EL (cell line): ENCODE data around the gene TMPRSS3.

Source experiments
- DNase-seq: peaks from one replicate; pipeline ENCODE4 v3.0.0-alpha.2; 2016

The TMPRSS3 gene

DNA sequence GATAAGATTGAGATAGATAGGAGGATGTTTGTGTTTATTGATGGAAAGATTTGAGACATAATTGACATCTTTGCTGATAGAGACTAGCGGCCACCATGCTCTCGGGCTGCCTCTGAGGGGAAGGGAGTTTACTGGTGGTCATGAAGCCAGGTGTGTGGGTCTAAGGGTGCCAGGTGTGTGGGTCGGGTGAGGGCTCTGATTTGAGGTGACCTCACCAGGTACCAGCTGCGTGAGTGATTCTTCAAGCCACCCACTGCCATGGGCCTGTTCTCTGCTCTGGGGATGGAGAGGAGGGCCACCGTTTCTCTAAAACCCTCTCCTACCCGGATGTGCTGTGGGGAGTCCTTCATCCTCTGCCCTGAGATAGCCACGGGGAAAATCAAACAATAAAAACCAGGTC, 11.0 kb upstream of the TMPRSS3 start:
- DNase-seq, result no peak

DNA sequence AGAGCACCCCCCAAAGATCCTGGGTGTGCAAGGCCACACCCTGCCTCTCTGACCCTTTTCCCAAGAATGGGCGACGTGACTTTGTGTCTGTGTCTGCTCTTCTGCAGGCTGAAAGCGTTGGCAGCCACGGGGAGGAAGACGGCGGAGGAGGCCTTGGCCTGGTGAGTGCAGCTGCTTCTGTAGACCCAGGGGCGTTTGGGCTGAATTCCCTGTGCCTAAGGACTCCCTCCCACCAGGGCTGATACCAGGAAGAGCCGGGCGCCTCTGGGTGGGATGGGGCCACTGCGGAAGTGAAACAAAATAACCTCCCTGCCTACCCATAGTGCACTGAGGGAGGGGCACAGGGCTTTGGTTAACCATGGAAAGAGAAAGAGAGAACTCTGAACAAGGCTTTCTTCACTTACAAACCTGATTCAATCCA, 10.4 kb upstream of the TMPRSS3 start:
- no peak for DNase-seq

DNA sequence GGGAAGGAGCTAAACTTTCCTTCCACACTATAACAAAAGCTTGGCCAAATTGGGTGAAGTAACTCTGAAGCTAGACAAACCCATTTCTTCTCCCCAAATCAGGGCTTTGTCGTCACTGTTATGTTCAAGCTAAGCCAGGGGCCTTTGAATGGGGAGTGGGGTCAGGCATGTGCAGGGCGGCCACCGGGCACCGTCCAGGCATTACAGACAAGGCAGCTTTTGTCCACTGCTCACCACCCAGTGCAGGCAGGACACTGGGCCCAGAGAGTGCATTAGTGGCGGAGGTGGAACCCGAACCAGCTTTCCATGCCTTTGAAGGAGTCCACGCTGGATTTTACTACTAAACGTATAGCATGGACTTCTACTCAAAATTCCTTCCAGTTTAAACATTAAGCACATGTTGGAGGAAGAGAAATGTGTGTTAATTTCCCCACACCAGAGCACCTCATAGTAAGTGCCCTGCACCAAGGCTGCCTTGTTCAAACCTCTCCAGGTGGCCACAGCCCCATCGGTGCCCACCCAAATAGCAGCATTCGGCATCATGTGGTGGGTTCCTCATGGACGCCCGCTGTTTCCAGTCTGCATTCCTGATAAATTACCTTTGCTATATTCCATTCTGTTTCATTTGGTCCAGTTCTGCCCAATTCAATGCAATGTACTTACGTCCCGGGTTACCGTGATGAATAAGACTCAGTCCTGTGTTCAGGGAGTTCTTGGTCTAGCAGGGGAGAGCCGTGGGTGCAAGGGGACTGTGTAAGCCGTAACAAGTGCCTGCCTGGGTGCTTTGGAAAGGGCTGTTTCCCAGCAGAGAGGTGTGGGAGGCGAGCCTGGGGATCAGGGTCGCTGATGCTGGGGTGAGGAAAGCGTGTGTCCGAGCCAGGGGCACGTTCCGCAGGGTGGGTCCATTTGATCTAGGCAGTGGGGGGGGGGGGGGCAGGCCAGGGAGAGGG, 9.5 kb upstream of the TMPRSS3 start:
- no peak for DNase-seq

DNA sequence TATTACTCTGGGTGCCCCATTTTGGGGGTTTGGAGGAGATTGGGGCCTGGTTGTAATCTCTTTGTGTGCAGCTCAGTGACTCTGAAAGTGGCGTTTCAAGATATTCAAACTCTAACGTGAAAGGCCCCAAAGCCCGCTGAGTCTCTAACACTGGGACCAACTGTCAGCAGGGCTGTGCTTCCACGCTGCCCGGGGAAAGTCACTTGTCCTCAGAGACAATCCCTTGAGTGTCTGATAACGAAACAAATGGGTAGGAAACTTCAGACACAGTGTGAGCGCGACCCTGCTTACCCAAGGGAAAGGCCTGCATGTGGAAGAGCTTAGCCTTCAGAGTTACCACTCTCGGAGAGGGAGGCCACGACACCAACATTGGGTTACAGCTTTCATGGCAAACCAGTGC, 8.7 kb upstream of the TMPRSS3 start:
- no peak for DNase-seq

DNA sequence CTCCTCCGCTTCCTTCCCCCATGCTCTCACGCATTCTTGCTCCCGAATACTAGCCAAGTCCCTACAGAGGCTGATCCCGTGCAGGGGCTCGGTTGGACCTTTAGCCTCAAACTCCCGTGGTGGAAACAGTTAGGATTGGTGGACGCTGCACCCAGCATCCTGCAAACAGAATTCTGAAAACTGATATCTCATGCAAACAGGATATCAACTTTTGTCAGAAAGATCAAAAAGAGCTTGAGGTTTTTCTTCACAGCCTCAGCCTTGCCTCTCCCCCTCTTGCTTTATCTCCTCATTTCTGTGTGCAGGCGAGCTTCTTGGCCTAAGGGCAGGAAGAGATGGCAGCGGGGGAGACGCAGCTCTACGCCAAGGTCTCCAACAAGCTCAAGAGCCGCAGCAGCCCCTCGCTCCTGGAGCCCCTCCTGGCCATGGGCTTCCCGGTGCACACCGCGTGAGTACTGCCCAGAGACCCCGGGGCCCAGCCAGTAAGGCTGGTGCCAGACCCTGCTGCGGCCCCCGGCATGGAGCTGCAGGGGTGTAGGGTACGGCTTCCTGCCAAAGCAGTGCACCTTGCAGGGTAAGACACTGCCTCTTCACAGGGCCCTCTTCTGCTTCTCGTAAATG, 7.9 kb upstream of the TMPRSS3 start, which contains the start of gene UBASH3A:
UBASH3A (plus strand) TSS at position 292 of the 621 bp plus-strand sequence; CDS start at position 336, 44 bp downstream.
- no peak for DNase-seq

DNA sequence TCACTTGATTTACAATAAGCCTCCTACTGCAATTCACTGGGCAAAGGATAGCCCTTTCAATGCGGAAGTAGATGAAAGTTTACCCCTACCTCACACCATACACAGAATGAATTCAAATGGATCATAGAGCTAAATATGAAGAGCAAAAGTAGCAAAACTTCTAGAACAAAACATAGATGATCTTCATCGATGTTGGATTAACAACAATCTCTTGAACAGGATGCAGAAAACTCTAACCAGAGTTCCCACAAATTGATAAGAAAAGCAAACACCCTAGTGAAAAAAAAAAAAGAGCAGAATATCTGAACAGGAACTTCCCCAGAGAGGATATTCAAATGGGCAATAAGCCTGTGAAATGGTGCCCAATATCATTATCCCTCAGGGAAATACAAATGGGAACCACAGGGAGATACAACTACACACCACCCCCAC, 6.0 kb upstream of the TMPRSS3 start:
- no peak for DNase-seq

DNA sequence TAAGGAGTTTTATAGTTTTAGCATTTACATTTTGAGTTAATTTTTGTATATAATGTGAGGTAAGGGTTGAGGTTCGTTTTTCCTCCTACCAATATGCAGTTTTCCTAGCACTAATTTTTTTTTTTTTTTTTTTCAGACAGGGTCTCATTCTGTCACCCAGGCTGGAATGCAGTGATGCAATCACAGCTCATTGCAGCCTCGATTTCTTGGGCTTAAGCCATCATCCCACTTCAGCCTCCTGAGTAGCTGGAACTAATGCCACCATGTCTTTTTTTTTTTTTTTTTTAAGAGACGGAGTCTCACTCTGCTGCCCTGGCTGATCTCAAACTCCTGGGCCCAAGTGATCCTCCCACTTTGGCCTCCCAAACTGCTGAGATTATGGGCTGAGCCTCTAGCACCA, 5.3 kb upstream of the TMPRSS3 start:
- DNase-seq, result peak; percentile 33

DNA sequence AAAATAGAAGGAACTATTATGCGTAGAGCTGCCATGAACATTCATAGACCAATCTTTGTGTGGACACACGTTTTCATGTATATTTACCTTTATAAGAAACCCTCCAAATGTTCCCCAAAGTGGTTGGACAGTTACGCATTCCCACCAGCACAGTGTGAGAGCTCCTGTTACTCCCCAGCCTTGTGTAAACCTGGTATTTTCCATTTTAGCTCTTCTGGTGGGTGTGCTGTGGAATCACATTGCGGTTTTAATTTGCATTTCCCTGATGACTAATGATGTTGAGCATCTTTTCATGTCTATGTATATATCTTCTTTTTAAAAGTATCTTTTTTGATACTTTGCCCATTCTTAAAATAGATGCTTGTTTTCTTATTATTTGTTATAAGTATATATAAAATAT, 4.7 kb upstream of the TMPRSS3 start:
- DNase-seq, result peak; percentile 23

DNA sequence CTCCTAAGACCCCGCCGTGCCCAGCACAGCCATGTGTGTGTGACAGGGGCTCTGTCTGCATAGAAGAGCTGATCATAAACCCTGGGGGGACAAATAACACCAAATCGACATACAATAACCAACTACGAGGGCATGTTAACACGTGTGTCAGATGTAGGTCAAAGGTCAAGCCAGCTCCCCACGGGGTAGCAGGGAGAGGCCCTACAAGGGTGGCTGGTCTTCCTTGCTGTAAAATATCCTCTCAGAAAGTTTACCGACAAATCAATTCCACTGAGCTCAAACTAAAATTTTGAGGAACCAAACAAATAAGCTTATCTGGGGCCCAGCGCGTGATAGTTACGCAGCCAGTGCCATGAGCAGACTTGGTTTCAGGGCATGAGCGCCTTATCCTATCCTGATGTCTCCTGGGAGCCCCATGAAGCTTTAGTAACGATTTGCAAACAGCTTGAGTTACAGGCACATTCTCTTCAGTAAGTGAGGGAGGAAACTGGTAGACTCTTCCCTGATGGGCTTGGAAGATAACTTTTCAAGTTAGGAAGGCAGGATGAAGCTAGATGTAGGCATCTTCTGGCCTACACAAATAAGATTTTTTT, 2.7 kb upstream of the TMPRSS3 start:
- no peak for DNase-seq

DNA sequence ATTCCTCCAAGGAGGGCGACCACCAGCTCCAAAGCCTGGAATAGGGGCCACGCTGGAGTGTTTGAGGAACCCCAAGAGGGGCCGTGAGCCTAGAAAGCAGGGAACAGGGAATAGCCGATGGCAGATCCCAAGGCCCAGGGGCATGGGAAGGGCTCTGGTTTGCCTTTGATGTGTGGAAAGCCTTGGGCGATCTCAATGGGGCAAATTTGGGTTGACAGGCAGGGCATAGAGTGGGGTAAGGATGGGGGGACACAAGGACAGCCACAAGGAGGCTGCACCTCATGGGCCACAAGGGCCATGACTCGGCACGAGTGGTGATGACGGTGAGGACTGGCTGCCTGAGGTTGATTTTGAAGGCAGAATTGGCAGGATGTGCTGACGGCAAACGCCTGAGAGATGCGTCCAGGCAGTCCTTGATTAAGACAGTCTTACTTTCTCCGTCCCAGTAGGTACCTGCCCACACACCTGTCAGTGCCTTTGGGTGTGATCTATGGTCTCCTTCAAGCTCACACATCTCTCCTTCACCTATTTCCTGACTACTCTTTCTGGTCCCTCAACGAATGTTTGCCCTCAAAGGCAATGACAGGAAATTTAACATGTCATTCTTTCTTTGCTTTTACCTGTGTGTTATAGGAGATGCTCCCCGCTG, 2.0 kb upstream of the TMPRSS3 start:
- no peak for DNase-seq

DNA sequence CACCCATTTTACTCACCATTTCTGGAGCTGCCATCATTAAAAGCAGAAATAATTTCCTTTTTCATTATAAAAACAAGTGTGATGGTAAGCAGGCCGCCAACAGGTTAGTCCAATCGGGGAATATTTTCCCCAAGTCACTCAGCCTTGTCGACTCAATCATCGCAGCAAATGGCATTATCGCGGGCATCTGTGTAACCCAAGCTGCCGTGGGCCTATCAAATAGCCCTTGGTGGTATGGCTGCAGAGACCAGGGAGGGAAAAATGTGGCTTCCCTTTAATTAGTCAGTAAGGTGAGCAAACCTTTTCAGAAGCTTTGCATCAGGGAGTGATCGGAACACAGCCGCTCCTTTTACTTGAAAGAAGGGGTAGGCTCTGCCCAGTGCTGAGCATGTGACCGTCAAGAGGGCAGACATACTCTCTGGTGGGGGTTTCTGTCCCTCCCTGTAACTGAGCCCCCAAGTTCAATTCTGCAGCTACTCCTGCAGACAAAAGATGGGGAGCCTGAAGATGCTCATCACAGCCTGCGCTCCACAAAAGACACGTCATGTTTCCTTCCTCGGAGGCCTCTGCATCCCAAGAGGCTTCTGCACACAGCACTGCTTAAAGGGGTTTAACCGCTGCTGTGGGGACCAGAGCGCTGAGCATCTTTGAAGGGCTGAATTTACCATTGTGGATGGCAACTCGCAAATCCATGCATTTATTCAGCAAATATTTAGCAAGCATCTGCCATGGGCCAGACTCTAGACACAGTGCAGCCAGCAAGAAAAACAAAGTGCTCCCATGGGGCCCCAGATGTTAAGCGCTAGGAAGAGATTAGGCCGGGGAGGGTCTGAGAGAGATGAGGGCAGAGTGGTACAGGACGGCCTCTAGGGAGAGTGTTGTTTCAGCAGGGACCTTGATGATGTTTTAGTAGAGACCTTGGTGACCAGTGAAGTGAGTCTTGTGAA, 1.2 kb upstream of the TMPRSS3 start:
- DNase-seq, result no peak

DNA sequence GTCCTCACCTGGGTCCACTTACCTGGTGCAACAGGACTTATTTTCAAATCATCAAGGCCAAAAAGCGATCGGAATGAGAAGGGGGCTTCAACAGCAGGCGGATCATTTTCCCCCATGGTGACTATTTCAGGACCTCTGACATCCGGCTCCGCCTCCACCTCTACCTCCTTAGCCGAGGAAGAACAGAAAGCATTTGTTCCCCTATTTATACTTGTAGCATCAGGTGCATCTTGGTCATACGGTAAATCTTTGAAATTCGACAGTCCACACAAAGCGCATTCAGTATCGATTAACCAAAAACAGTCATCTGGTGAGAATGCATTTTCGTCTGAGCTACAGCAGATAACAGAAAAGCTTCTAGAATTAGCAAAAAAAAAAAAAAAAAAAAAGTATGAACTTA, 550 bp downstream of the TMPRSS3 start:
- no peak for DNase-seq

DNA sequence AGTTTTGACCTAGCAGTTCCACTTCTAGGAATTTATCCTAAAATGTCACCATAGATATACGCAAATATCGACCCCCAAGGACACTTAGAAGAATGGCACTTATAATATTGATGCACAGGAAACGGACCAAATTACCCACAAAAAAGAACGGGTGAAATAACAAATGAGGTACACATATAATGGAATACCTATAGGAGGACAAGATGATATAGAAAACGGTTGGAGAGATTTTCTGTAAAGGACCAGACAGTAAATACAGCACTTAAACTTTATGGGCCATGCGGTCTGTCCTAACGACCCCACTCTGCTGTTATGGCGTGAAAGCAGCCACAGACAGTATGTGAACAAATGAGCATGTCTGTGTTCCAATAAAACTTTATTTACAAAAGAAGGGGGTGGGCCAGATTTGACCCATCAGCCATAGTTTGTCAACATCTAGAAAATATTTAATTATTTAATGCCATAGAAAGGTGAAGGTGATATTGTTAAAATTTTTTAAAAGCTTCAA, 2.4 kb downstream of the TMPRSS3 start:
- DNase-seq, result no peak

DNA sequence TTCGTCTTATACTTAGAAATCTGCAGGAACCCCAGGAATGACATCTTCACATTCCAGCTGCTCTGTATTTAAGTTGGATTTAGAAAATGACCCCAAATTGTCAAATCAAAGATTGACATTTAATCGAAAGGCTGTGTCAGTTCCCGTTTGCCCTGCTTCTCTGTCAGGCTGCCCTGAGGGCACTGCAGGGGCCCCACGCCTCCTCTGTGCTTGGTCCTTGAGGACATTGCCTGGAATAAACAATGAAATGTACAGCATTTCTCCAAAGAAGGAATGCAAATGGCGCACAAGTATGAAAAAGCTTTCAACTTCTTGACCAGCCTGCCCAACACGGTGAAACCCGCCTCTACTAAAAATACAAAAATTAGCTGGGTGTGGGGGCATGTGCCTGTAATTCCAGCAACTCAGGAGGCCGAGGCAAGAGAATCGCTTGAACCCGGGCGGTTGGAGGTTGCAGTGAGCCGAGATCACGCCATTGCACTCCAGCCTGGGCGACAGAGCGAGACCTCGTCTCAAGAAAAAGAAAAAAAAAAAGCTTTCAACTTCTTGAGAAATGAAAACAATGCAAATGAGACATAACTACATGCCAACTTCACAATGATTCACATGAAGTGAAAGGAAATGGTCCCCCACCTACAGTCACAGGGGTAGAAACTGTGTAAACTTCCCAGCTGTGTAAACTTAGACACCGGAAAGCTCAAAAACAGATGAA, 3.0 kb downstream of the TMPRSS3 start:
- DNase-seq, result no peak

DNA sequence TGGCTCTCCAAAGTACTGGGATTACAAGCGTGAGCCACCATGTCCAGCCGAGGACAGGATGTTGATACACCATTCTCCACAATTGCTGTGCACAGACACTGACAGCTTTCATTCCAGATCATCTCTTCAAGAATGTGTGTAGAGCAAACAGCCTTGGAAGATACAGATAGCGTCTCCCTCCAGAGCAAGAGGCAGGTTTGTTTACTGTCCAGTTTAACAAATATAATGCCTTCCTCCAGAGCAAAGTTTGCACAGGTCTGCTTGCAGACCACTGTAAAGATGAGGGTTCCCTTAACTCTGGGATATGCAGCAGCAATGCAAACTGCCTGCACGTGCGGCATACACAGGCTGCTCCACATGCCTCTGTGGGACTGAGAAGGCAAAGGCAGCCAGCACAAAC, 4.6 kb downstream of the TMPRSS3 start:
- DNase-seq, result no peak

DNA sequence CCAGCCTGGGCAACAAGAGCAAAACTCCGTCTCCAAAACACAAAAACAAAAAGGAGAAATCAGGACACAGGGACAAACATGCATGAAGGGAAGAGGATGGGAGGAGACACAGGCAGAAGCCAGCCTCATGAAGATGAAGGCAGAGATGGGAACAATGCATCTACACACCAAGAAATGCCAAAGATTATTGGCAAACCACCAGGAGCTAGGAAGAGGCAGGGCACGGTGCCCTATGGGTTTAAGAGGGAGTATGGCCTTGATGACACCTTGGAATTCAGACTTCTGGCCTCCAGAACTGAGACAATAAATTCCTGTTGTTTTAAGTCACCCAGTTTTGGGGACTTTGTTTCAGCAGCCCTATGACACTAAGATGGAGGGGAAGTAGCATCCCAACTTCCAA, 5.2 kb downstream of the TMPRSS3 start:
- no peak for DNase-seq

DNA sequence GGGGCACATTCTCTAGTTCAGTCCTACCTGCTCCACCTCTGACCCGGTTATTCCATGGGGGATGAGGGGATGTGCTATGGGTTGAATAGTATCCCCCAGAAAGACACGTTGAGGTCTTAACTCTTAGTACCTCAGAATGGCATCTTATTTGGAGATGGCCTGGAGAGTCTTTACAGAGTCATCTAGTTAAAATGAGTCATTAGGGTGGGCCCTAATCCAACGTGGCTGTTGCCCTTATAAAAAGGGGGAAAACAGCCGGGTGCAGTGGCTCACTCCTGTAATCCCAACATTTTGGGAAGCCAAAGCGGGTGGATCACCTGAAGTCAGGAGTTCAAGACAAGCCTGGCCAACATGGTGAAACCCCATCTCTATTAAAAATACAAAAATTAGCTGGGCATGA, 5.7 kb downstream of the TMPRSS3 start:
- no peak for DNase-seq

DNA sequence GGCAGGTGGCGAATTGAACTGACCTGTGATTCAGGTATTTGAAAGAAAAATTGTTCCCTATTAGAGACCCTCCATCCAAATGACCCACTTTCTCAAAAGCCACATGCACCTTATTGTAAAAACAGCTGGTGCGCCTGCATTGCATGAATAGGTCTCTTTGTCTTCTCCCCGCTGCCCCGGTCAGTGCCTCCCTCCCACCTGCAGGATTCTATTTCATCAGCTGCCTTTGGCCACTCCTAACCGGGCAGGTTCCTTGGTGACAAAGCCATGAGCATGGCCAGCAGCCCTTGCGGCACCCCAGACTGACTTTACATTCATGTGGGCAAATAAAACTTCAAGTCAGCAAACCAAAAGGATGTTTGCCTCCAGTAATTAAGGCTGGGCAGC, 6.4 kb downstream of the TMPRSS3 start:
- no peak for DNase-seq

DNA sequence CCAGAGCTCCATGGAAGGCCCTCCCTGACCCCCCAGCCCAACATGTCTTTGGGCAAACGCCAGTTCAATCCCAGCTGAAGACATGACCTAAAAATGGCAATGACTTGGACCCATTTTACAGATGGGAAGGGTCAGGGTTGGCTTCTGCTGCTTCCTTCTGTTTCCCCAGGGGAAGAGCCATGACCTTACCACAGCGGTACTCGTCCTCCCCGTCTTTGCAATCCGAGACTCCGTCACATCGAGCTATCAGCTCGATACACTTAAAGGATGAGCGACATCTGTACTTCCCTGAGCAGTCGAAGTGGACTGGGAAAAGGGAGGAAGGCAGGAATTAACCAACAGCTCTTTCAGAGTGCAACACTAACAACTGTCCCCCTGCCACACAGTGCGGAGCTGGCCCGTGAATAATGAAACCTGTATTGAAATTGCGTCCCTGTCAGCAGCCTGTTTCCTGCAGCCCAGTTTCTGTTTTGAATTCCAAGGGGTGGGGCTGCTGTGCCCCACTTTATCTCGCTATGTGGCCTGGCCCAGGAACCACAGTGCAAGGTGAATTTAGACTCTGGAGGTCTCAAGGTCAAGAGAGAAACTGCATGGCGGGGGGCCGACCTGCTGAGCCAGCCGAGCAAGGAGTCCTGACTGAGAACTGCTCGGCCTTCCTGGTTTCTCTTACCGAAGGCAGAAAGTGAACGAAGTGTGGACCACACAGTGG, 7.0 kb downstream of the TMPRSS3 start:
- DNase-seq, result no peak

DNA sequence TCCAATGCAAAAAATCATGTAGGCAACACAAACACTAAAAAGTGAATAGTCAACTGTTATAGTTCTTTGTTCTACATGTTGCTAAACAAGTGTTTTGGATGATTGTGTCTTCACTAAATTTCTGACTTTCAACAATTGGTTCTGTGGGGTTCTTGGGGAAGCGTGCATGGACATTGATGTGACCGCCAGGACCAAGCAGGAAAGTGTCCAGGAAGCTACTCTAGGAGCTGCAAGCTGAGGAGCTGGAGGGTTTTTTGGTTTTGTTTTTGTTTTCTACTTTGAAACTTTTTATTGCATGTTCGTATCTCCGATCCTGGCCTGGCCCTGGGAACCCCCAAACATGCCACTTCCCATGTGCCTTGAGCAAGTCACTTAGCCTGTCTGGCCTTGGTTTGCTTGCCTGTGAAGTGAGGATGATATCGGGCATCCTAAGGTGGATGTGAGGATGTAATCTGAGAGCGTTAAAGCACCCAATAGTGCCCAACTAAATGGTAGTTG, 8.0 kb downstream of the TMPRSS3 start:
- DNase-seq, result no peak
